Stimulated activated CD4-positive, alpha-beta T cell treated with anti-CD3 and anti-CD28 coated beads, Interleukin-15, amount 100 ng/mL, for 48 hours (primary cell): ENCODE data around the gene MAD2L2.

Experiments used
- DNase-seq, 2 donors: peaks; one replicate each; pipeline ENCODE4 v3.0.0-alpha.2; 2020; ENCODE audit warnings: low read depth in 2 of 2

The MAD2L2 gene

GRCh38 chr1:11704691-11705475 is 23.9 kb upstream of the MAD2L2 start:
- DNase-seq, result no peak

- no peak for DNase-seq
Observed at GRCh38 chr1:11704194-11704529, 23.2 kb upstream of the MAD2L2 start.

GRCh38 chr1:11703357-11704193 is 22.6 kb upstream of the MAD2L2 start:
- no peak for DNase-seq

- DNase-seq, result no peak
Observed at GRCh38 chr1:11701981-11702803, 21.2 kb upstream of the MAD2L2 start.

GRCh38 chr1:11701551-11701961 is 20.6 kb upstream of the MAD2L2 start:
- DNase-seq, result no peak

GRCh38 chr1:11700601-11701467 is 19.9 kb upstream of the MAD2L2 start:
- DNase-seq, result no peak

DNA sequence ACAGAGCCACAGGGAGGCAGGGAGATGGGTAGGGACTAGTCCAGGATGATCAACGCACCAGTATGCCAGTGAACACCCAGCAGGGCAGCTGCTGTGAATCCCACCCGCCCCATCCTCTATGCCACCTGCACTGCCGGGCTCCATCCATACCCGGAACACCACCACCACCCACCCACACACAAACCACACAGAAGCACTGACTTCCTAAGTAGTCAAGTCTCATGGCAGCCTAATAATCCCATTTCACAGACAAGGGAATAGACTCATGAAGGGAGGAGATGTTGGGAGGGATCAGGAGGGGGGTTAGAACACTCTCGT is 16.9 kb upstream of the MAD2L2 start:
- DNase-seq, result no peak

GRCh38 chr1:11697188-11697892 is 16.4 kb upstream of the MAD2L2 start:
- DNase-seq, result no peak

DNA sequence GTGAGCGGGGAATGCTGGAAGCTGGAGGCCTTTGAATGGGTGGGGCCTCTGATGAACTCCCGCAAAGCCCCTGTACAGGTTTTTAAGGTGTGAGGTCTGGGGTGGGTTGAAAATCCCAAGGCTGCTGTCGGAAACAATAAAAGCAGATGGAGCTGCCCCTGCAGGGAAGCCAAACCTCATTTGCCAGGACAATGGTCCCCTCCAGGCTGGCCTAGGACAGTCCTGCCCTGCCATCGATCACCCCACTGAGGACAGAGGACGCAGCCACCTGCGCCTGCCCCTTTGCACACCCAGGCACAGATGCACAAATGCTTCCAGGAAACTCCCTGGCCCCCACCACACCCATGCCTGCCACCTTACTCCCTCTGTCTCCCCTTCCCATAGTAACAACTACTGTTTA is 14.9 kb upstream of the MAD2L2 start:
- no peak for DNase-seq

DNA sequence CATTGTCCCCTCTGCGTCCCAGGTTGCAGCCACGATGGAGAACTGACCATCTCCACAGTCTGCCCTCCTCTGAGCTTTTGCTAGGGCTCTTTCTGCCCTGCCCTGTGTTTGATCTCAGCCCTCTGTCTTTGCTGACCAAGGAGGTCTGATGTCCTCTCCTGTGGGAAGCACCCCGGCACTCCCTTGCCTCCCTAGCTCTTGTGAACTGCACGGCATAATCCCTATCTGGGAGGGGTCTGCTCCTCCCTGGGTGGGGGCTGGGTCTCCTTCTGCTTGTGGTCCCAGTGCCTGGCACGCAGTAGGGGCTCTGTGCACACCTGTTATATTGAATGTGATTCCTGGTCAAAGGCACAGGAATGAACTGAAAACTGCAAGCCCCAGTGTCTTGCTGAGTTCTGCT is 13.0 kb upstream of the MAD2L2 start:
- DNase-seq, result no peak

DNA sequence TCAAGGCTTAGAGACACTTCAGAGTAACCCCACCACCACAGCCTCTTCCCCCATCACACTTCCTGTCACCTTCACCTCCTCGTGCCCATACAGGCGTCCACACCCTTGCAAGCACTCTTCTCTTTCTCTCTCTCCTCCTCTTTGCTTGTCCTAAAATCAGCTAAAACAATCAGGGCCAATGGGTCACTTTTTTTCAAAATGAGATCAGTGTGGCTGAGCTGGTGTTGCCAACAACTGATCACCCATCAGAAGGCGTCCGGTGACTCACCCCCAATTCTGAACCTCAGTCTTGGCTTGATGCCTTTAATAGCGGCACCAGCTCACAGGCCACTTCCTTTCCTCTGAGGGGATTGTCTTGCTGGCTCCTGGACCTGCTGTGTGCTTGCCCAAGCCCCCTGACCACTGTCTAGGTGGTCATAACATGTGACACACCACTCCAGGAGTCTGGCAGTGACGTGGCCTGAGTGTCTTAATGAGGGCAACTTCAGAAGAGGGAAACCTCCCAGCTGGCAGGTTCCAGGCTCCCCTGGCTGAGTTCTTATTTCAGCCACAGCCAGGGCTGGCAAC is 12.2 kb upstream of the MAD2L2 start:
- DNase-seq, result peak in 1 of 2 donors; percentile 32

DNA sequence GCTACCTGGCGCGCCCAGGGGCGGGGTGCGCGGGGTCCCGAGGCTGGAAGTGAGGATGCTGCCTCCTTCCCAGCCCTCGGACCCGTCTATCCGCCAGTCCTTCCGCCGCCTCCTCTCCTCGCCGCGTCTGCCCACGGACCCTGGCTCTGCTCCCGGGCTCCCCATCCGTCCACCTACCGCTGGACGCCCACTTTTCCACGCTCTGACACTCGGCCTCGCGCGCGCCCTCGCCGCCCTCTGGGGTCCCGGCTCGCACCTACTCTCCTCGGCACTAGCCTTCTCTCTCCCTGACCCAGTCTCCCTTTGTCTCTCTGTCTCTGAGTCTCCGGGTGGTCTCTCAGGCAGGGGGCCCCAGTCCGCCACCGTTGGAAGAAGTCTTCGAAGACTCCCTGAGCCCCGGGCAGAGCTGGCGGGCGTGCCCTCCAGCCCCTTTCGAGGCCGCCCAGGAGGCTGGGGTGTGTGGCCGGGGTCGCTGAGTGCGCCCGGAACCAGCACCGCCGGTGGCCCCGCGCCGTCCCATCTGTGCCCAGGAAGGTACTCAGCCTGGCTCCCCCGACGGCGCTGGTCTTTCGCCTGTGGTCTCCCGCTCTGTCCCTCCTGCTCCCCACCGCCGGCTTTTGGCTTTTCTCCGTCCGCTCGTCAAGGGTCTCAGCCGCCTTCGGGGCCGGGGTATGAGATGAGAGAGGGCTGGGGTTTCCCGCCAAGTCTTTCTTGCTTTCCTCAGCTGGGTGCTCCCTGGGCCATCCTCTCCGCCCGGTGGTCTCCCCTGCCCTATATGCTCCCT is 11.2 kb upstream of the MAD2L2 start:
- no peak for DNase-seq

DNA sequence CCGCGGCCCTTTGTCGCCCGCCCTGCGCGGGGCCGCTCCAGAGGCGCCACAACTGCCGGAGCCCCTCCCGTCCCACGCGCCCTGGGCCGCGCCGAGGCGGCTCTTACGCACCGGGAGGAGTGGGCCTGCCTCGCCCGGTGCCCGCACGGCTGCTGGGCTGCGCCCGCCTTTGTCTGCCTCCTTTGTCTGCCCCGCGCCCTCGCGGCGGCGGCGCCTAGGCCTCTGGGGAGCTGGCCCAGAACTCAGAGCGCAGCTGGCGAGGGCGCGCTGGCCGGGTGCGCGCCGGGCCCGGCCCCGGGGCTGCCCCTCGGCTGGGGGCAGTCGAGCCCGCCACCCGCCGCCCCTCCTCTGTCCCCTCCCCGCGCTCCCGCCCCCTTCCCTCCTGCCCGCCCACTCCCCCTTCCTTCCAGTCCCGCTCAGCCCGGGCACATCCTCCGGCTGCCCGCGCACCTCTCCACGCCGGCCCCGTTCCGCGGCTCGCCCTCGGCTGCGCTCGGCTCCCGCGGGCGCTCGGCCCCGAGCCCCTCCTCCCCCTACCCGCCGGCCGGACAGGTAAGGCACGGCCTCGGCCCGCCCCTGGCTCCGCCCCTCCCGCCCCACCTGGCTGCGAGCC is 10.5 kb upstream of the MAD2L2 start, which contains the start of gene DRAXIN:
TSS of gene DRAXIN (plus strand) at position 409 of the 613 bp plus-strand sequence. CDS start 14,549 bp downstream, outside the sequence.
- DNase-seq, result no peak

DNA sequence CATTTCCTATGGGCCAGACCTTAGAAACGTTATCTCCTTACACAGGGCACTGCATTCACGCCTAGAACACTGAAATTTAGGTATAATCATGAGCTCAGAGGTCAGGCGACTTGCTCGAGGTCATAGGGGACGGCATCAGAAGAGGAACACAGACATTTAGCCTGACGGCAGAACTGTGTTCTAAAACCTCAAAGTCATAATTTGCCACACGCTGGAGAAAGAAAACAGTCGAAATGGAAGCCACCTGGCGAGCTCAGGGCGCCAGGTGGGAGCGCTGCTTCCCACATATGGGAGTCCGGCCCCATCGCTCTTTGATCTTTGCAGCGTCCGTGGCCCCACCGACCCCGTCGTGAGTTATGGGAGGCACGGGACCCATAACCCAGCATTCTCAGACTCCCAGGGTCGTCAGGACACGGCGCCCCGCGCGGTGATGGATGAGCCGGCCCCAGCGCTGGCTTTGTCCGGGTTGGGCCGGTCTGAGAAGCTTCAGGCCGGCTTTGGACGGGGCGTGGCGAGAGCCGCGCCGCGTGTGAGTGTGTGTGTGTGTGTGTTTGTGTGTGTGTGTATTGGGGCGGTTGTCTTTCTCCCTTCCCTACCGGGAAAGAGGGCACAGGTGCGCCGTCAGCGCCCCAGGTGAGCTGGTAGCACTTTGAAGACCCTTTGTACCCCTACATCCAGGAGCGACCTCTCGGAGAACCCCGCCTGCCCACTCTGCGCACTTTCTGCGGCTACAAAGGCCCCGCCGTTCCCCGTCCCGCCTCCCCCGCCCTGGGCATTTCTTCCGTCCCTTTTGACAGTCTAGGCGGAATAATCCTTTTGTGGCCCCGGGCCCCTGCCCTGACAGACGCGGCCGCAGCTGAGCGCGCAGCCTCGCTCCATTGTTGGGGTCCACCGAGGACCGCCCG is 9.7 kb upstream of the MAD2L2 start:
- DNase-seq, result no peak

- DNase-seq, result no peak
Observed at GRCh38 chr1:11688506-11688905, 7.6 kb upstream of the MAD2L2 start.

GRCh38 chr1:11685210-11685752 is 4.3 kb upstream of the MAD2L2 start:
- no peak for DNase-seq

DNA sequence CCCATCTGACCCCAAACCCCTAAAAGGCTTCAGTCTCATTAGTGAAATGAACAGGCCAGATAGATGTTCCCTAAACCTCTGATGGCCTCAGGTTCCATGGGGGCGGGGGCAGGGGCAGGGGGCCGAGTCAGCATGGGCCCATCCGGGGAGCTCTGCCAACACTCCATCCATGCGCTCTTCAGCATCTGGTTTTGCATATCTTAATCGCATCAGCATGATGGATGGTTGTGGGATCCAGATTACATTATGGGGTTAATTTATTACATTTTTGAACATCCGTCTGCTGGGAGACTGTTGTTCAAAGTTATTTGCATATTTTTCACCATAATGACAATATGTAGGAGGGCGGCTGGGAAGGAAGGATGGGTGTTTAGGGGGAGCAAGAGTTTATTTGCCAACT is 3.1 kb upstream of the MAD2L2 start:
- no peak for DNase-seq

GRCh38 chr1:11682799-11683198 is 1.9 kb upstream of the MAD2L2 start:
- no peak for DNase-seq
